Colon (tissue), 2 donors: ENCODE results near the gene ZFP36L1.
"Not testable (repeated sequence)": the region's sequence is repeated elsewhere in the genome, so short reads cannot be mapped to it uniquely, and the experiment has no call there.

Experiments
- FAIRE-seq: peaks from 2 replicates; lab custom pipeline; 2012; peaks lifted over from hg19 to GRCh38; lab: Jason Lieb, UNC
- donor health status: control.
- donor health status: control.

Gene ZFP36L1

GRCh38 chr14:68784226-68784910 is 8.5 kb downstream of the ZFP36L1 start:
- FAIRE-seq = no peak

DNA sequence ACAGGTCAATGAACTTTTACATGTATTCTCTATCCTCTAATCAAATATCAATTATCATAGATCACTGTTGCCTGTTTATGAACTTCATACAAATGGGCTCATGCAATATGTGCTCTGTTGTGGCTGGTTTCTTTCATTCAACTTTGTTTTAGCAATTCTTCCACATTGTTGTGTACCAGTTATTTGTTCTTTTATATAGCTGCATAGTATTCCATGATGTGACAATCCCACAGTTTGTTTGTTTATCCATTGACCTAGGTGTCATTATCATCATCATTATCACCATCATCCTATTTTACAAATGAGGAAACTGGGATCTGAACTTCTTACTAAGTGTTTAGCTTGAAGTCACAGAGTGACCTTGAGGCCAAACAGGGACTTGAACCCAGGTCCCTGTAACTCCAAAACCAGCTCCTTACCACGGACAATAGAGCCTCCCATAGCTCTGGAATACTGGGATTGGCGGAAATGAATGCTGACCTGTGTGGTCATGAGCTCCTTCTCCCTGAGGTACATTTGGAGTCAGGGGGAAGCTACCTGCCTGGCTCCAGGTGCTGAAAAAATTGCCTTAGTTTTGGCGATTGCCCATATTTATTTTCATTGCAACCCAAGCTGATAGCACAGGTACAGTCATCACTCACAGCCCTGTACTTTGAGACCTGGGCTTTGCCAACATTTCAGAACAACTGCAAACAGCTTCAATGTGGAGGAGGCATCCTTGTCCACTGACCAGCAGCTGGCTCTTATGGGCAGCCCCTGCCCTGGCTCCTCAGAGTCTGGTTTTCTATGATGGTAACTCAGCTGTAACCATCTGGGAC is 9.2 kb downstream of the ZFP36L1 start:
- no peak for FAIRE-seq

DNA sequence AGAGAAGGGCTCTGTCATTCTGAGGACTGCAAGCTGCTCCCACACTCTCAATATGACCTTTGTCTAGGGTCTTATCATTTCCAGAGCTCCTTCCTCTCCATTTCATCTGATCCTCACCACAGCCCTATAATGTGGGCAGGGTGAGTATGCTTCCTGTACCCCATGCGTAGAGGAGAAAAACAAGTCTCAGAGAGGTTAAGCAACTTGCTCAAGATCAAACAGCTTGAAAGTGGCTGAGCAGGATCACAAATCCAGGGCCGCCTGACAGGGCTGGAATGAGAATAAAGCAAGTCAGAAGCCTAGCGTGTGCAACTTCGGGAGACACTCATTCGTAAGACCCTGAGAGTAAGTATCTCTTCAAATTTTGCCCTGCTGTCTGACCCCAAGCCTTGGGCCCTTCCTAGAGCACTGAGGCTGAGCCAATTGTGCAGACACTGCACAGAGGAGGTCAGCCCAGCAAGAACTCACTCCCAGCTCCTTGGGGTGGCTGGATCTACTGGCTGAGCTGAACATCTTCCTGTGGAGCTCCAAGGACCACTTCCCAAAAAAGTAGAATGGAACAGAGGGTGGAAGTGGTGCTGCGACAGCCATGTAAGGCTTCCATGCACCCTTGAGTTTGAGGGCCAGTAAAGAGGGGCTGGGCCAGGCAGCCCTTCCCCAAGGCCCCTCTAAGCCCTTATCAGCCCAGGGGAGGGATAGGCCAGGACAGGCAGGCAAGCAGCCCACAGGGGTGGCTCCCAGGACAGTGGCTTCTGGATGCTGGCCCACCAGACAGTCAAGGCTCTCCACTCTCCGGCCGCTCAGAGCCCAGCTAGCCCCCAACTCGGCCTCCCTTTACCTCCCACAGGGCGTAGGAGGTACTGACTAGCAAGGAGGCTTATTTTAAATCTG is 10.5 kb downstream of the ZFP36L1 start:
- no peak for FAIRE-seq

DNA sequence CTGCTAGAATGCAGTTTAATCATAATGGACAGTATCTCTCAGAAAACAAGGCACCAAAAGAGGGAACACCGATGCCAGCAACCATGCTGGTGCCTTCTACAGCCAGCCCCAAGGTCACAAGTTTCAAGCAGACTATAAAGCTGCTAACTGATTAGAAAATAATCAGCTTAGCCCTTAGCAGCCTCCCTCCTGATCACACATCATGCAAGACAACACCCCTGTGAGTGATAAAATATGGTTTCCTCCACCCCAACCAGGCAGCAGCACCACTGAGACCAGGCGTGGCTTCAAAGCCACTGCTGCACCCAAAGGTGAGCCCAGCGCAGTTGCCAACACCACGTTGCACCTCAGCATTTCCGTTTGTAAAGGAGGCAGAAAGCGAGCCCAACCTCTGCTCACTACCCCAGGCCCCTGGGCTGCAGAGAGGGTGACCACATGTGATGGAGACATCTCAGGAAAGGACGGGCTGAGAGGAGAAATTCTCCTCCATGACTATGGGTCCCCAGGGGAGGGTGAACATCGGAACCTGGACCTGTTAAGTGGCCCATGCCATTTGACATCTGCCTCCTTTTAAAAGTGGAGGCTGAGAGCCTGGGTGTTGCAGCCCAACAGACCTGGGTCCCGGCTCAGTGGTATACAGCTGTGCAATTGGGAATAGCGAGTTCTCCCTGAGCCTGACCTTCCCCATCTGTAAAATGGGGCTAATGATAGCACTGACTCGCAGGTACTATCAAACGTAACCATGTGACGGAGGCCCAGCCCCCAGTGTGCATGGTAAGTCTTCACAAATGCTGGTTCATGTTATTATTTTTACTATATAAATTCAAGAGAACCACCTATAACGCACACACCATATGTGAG is 11.5 kb downstream of the ZFP36L1 start:
- FAIRE-seq = no peak

GRCh38 chr14:68780358-68781160 is 12.3 kb downstream of the ZFP36L1 start:
- FAIRE-seq = no peak

DNA sequence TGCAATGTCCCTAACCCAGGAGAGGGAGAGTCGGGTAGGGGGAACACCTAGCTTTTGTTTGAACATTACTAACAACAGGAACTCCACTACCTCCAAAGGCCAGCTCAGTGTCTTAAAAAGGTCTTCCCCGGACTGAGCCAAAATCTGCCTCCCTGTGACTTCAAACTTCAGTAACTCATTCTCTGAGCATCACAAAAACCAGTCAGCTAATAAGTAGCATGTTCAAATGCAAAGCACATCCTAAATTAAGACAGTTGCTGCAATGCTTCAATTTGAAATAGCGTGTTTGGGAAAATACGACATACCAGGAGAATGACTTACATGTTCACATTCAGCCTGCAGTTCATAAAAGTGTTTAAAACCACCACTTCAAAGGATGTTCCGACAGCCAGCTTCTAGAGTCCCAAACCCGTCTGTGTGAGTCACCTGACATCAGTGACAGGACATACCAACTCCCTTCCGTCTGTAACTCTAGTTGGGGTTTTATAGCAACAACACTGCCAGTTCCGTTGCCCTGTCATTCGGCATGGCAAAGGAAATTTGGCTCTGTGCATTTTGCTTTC is 13.0 kb downstream of the ZFP36L1 start:
- no peak for FAIRE-seq

DNA sequence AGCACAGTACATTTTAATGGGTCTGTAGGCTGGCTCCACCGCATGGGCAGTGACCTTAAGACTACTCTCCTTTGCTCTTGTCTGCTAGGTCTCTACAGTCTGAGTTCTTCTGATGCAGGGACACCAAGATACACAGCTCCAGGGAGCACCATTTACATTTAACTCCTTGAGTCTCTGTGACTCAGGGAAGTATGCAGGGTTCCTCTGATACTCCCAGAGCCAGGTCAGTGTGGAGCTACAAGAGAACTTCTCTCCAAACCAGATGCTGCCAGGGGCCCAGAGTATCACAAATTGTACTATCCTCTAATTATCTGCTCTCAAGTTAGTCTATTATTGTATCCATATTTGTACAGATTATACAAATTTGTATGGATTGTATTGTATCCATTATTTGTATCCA is 15.2 kb downstream of the ZFP36L1 start:
- no peak for FAIRE-seq

GRCh38 chr14:68775614-68776126 is 17.2 kb downstream of the ZFP36L1 start:
- no peak for FAIRE-seq

- FAIRE-seq = no peak
Measured at GRCh38 chr14:68774771-68775613, 17.9 kb downstream of the ZFP36L1 start.

DNA sequence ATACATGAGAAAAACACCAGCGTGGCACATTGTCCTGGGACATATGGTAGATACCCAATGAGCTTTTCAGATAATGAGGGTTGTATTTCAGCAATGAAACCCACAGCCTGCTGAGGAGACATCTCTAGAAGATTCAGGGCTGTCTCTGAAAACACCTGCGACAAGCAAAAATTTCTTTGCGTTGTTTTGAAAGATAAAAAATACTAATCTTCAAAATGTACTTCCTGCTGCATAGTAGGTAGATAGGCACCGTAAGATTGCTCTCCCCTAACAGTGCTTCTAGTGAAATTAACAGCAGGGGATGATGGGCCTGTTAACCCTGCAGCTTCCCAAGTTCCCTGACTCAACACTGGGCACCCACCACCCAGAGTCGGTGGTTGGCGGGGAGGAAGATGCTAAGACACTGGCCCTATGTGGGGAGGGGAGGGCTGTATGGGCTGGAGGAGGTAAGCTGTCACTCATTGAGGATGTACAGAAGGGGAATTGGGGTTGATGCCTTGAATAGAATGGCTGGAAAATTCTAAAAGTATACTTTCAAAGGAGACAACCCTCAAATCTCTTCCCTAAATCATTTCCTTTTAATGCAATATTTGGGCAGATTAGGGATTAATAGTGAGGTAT is 20.0 kb downstream of the ZFP36L1 start:
- no peak for FAIRE-seq

GRCh38 chr14:68771631-68772030 is 21.2 kb downstream of the ZFP36L1 start:
- FAIRE-seq = no peak

- no peak for FAIRE-seq
Measured at GRCh38 chr14:68770553-68771286, 22.1 kb downstream of the ZFP36L1 start.

- FAIRE-seq = no peak
Measured at GRCh38 chr14:68770051-68770450, 22.8 kb downstream of the ZFP36L1 start.

GRCh38 chr14:68768316-68768715 is 24.6 kb downstream of the ZFP36L1 start:
- no peak for FAIRE-seq

DNA sequence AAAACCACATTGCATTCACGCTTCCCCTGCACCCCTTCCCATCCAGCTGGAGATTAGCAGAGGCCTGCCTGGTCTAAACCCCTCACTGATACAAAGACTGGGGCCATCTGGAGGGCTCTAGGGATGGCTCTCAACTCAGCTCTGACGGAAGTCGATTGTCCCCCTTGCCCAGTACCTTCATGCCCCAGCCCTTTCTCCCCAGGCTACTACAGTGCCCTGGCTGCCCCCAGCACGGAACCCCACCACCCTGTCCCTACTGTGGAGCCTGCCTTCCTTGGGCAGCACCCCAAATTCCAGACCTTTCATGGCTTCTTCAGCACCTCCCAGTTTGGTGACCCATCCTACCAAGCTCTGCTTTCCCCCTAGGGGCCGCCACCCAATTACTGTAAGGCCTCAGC is 25.6 kb downstream of the ZFP36L1 start:
- no peak for FAIRE-seq

DNA sequence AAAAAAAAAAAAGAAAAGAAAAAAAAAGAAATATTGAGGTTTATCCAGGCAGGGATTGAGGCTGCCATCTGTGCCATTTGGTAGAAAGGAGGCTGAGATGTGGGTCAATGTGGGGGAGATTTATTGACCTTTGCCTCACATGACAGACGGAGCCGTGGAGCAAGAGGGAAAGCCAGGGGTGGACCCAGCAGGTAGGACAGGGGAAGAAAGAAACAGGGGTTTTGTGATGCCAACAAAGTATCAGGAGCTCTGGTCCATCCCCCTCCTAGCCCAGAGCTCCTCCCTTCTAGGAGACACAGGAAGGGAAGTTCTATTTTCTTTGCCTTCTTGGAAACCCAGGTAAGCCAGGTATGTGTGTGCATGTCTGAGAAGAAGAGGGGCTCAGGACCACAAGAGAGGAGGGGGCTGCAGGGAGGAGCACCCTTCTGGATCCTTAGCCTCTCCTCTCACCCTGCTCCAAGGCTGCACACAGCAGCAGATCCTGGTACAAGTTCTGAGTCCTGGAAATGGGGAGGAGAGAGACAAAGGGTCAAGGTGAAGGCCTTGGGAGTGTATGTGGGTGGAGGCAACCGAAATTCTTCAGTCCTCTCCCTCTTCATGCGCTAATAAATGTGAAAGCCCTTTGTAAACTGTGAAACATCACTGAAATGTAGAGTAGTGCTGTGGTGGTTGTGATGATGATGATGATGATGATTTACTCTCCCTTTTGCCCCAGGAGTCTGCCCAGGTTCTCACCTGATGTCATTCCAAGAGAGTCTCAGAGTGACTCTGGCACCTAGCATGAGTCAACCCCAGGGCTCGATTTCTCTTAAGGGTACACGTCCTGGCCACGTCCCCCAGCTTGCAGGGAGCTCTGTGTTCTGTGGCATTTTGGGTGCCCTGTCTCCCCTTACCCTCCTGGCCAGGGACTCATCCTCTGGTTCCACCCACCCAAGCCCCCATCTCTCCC is 26.3 kb downstream of the ZFP36L1 start:
- no peak for FAIRE-seq

- not testable (repeated sequence) for FAIRE-seq
Measured at GRCh38 chr14:68763843-68764242, 29.0 kb downstream of the ZFP36L1 start.
